HG03095 (cell line): ENCODE data around the gene LRRC63.
A peak's percentile ranks its signal among the peaks of the same experiment; 100 is the strongest.
"Not testable (repeated sequence)": the region's sequence is repeated elsewhere in the genome, so short reads cannot be mapped to it uniquely, and the experiment has no call there.

Experiments used
- ATAC-seq: cut with Tn5 transposase; IDR thresholded peaks from one replicate; pipeline ENCODE4 v1.9.1; 2021; ENCODE audit warnings: moderate library complexity; ENCODE audit not compliant: unreplicated experiment

Gene LRRC63

GRCh38 chr13:46220234-46220633 is 8.5 kb downstream of the LRRC63 start:
- ATAC-seq = not testable (repeated sequence)

DNA sequence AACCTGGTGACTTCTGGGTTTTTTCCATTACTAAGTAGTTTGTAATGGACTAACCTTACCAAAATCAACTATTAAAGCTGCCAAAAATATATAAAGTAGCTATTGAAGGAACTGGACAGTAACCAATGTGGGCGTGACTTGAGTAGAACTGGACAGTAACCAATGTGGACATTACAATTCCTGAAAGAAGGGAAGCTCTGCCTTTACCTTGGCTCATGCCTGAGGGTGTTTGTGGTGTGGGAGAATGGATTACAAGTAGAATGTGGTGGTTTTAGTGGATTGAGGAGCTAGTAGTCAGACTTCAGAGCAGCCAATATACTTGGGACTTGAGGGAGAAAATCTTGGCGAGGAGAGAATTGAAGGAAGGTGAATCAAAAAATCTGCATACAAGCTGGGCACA is 17.5 kb downstream of the LRRC63 start:
- no peak for ATAC-seq

DNA sequence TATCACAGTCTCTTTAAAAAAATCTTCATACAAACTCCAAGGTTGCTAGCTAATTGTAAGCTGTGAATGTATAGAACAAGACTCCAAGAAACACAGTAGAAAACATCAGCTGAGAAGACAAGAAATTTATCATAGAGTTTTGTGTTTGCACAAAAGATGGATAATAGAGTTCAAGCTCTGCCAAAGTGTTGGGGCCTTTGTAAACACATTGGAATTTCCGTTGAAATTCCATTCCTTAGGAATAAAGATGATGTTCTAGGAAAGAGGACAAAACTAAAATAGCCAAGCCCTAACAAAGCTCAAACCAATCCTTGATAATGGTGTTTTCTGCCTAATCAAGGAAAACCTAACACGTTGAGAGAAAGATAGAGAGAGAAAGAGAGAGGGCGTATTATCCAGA is 20.6 kb downstream of the LRRC63 start:
- ATAC-seq = no peak

- ATAC-seq = no peak
These were observed 23.6 kb downstream of the LRRC63 start for GRCh38 chr13:46235286-46235685.

GRCh38 chr13:46265292-46265691 is 53.6 kb downstream of the LRRC63 start:
- ATAC-seq = no peak

DNA sequence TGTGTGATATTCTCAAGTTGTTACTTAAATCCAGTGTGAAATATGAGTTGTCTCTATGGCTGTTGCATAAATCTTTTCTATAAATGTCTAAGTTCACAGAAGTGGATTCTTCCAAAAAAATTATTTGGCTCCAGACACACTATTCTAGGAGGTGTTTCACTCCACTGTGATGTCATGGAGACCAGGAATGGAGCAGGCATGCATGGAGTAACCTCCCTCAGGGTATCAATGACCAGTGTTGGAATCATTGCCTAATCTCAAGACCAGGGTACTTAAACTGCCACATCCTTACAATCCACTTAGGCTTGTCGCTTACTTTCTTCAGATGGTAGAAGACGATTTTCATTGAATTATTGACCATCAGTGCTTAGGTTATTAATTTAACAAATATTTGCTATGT is 55.4 kb downstream of the LRRC63 start:
- no peak for ATAC-seq

DNA sequence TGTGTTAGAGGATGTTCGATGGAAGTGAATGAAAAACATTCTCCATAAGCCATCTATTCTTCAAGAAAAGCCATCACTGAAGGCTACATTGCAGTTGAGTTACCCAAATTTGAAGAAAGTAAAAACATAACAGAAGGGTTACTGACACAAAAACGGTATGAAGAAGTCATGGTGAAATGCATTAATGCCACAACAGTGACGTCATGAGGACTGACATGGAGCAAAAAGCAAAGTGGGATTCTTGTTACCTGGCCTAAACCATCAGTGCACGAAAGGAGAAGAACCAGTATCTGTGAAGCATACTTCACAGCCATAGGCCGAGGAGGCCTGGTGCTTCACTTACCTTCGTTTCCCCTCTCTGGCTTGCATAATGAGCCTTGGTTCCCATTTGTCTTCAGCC is 58.7 kb downstream of the LRRC63 start:
- no peak for ATAC-seq

- ATAC-seq = no peak
These were observed 62.5 kb downstream of the LRRC63 start for GRCh38 chr13:46274094-46274698.

DNA sequence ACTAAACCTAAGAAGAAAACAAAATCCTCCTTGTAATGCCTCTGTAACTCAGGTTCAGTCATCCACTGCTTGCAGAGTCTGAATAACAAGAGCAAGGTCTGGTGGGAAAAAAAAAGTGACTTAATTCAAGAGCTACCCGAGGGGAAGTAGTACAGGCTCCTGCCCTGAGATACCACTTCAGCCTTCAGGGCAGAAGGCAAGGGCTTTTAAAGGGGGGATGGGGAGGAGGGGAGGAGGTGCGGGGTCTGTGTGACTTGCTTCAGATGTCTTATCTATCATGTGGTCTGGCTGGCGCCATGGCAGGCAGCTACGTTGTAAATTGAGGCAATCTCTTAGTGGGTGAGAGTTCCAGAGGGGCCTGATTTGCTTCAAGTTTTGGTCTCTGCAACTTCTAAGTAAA is 66.7 kb downstream of the LRRC63 start:
- no peak for ATAC-seq

GRCh38 chr13:46281779-46282178 is 70.1 kb downstream of the LRRC63 start:
- ATAC-seq = no peak

GRCh38 chr13:46283912-46284824 is 72.4 kb downstream of the LRRC63 start:
- ATAC-seq = not testable (repeated sequence)

DNA sequence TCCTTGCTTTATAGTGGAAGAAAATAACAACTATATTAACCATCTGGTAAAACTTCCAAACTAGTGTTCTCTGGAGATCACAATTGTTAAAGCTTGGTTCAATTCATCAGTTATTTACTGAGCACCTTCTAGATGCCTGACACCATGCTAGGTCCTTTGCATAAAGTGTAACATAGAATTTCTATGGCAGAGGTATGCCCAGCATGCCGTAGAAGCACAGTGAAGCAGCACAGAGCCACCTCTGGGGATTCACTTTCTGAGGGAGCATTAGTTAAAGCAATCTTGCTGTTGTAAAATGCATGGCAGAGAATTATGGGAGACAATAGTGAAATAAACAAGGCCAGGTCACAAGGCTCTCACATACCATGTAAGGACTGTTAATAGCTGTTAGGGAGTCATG is 75.2 kb downstream of the LRRC63 start:
- no peak for ATAC-seq

- peak; percentile 62 for ATAC-seq
These were observed 77.0 kb downstream of the LRRC63 start for GRCh38 chr13:46288570-46289259.

- no peak for ATAC-seq
These were observed 77.7 kb downstream of the LRRC63 start for GRCh38 chr13:46289260-46289955.

DNA sequence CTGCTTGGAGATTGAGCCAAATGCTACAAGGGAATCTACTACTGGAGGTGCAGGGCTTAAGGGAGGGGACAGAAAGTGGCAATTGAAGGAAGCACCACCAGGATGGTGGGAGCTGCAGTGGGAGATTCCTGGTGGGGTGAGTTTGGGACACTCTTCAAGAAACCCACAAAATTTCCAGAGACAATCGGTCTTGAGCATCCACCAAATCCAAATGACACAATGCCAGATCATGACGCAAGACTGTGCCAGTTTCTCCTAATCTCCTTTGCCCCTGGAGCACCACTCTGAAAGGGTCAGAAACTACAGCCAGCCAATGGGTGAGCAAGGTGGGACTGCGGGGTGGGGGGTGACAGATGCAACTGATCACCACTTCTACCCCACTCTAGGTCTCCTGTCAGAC is 78.7 kb downstream of the LRRC63 start:
- no peak for ATAC-seq

DNA sequence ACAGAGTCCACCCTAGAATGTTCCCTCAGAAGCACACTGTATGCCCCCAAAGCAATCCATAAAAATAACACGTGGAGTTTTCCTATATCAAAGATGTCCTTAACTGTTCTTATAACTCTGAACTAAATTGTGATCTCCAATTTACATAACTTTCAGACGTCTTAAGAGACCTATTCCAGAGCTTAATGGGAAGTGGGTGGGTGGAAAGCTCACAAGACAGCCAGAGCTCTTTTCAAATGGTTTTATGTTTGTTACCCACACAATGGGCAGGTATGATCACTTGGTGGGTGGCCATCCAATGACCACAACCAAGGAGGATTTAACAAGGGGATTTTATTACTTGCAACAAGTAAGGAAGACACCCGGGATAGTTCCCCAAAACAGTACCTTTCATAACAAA is 81.7 kb downstream of the LRRC63 start:
- no peak for ATAC-seq

DNA sequence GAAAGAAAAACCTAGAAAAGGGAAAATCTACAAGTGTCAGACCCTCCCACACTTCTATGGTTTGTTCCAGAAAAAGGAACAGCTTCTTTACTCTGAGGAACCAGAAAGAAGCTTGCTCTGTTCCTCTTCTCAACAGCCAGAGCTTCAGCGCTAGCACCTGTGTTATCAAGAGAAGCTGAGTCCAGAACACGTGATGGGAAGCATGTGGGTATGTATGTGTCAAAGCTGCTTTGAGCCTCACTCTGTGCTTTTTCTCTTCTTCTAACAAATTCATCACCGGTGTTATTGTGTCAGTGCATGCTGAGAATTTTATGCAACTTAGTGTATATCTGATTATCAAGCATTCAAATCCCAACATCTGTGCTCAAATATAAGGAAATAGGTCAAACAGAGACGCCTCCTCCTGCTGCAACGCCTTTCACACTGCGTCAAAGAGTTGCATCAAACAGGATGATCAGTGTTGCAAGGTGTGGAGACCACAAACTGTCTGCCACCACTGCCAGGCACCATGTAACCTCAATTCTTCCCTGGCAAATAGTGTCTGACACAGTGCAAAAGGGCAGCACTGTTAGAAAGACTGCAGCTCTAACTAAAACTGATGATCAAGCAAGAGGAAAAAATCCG is 83.9 kb downstream of the LRRC63 start:
- peak; percentile 62 for ATAC-seq

GRCh38 chr13:46296115-46296822 is 84.5 kb downstream of the LRRC63 start:
- ATAC-seq = peak; percentile 36

DNA sequence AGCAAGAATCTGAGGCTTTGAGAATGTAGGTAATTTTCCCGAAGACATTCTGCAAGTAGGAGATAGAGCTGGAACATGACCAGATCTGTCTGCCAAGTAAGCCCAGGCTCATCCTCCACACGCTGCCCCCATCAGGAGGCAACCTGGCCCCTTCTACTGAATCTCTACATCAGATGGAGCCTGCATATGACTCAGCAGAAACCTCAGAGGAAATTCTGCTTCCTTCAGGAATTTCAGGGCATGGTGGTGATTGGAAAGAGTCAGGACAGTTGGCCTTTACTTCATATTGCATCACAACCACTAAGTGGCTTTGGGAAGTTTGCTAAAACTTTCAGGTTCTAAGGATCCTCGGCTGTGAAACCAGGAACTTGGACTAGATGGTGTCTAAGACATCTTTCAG is 85.2 kb downstream of the LRRC63 start:
- no peak for ATAC-seq

DNA sequence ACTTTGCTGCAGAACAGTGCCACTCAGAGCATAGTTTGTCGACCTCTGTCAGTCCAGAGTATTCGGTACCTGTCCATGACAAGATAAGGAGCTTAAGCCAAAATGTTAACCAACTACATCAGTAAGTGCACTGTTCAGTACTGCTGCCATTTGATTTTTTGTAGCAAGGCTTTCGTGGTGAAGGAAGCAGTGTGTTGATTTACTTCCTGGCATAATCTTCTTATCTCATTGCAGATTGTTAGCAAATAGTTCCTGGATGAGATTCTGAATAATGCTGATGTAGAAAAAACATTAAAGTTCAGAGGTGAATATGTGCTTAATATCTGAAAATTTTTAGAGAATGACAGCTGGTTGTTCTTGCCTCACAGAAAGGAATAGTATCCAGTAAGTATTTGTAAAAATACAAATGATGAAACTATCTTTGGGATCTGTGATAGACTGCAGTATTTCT is 85.7 kb downstream of the LRRC63 start:
- ATAC-seq = no peak
